RWPE1 (cell line): ENCODE measurements around the gene NPC1L1.

ENCODE experiments used
- CTCF ChIA-PET: fragments of 350-600 bp; sonication (Branson Sonifier 250); formaldehyde crosslinking; extraction: SDS; loops from one replicate; lab custom pipeline; 2021; lab: Yijun Ruan, JAX
- POLR2A ChIA-PET: fragments of 400-600 bp; formaldehyde crosslinking; extraction: SDS; loops from one replicate; lab custom pipeline; 2020; ENCODE audit warnings: antibody characterized with exemption; ENCODE audit not compliant: low non-redundant PET; lab: Yijun Ruan, JAX
- DNase-seq: peaks from one replicate; pipeline ENCODE4 v3.0.0; 2012; ENCODE audit warnings: low spot score
- H3K27ac ChIP-seq: fragments of 450-650 bp; 2 replicates; pipeline ENCODE4 v1.5.1; 2017
- CTCF ChIP-seq: fragments of 450-650 bp; conservative IDR thresholded peaks from 2 replicates; pipeline ENCODE4 v1.5.1; 2017; ENCODE audit warnings: low read depth, mild to moderate bottlenecking

The NPC1L1 gene

GRCh38 chr7:44580945-44581878 lies 40.1 kb upstream of the NPC1L1 start:
- ChIA-PET CTCF (interaction anchor here (0.7 to 1.4 kb wide), 3 partner anchors 16 to 367 kb away, joined by 3 to 4 read pairs (median 3); no protein-coding TSS in a partner anchor), POLR2A (no interaction called here)
- DNase-seq = no peak
- H3K27ac ChIP-seq = peak overlapping the region; percentile 96
- TF ChIP-seq CTCF = no peak

- ChIA-PET CTCF (interaction anchor here (0.7 kb wide), 1 partner anchor 1363 kb away, joined by 3 read pairs; no protein-coding TSS in a partner anchor), POLR2A (no interaction called here)
- TF ChIP-seq CTCF = no peak
- H3K27ac ChIP-seq = peak overlapping the region; percentile 26; the same call in 1 of the 2 replicates
- DNase-seq = no peak
Measured at GRCh38 chr7:44576228-44576627, 35.1 kb upstream of the NPC1L1 start.

DNA sequence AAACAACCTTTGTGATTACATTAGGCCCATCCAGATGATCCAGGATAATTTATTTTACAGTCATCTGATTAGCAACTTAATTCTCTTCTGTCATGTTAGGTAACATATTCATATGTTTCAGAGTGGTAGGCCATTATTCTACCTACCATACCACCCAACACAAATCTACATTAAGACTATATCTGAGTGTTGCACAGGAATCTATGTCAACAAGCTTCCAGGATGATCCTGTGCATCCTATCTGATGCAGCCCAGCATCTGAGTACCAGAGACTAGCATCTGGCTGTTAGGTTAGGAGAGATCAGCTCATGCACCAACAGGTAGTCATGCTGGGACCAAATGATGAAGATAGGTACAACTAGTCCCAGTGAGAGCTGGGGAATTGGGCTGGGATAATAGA lies 33.9 kb upstream of the NPC1L1 start:
- H3K27ac ChIP-seq = peak overlapping the region; percentile 75; the same call in 1 of the 2 replicates
- POLR2A ChIA-PET = interaction anchor here (0.5 kb wide), 1 partner anchor 48 kb away, joined by 5 read pairs; no protein-coding TSS in a partner anchor
- CTCF ChIA-PET = no interaction called here
- no peak for DNase-seq
- no peak for TF ChIP-seq CTCF

DNA sequence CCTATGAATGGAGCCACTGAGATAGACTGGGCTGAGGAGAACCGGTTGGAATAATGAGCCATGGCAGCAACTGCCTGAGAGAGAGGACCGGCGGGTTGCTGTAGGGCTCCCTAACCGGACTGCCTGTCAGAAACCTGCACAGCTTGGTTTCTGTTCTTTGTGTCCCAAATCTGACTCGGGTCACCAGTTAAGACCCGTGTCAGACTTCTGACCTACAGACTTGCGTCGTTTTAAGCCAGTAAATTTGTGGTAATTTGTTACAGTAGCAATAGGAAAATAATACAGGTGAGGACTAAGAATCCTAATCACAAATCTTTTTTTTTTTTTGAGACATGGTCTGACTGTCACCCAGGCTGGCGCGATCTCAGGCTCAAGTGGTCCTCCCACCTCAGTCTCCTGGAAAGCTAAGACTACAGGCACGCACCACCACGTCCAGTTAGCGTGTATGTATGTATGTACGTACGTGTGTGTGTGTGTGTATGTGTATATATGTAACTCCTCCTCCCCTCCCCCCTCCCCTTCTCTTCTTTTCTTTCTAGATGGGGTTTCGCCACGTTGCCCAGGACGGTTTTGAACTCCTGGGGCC lies 33.2 kb upstream of the NPC1L1 start:
- ChIA-PET CTCF (interaction anchor here (1.0 kb wide), 1 partner anchor 9 kb away, joined by 4 read pairs; no protein-coding TSS in a partner anchor), POLR2A (interaction anchor here (0.7 to 0.8 kb wide), 2 partner anchors 47 to 291 kb away, joined by 3 read pairs; no protein-coding TSS in a partner anchor)
- DNase-seq = no peak
- no peak for TF ChIP-seq CTCF
- H3K27ac ChIP-seq = peak overlapping the region; percentile 75

GRCh38 chr7:44573464-44574286 lies 32.5 kb upstream of the NPC1L1 start, which contains the start of gene DDX56:
DDX56 (minus strand) TSS chr7:44573908; CDS start chr7:44573895, 13 bp downstream.
- POLR2A ChIA-PET = interaction anchor here (0.6 to 1.1 kb wide), 4 partner anchors 8 to 292 kb away, joined by 3 to 4 read pairs (median 3); no protein-coding TSS in a partner anchor
- peak; percentile 96 for DNase-seq
- CTCF ChIA-PET = interaction anchor here (1.0 kb wide), 1 partner anchor 8 kb away, joined by 4 read pairs; no protein-coding TSS in a partner anchor
- no peak for TF ChIP-seq CTCF
- peak within 1 kb of the TSS; percentile 75 for H3K27ac ChIP-seq
